Activated CD8-positive, alpha-beta memory T cell treated with anti-CD3 and anti-CD28 coated beads for 1 hour (primary cell): Measurements from ENCODE around the gene MIA.
"Not testable (repeated sequence)": the region's sequence is repeated elsewhere in the genome, so short reads cannot be mapped to it uniquely, and the experiment has no call there.

Source experiments
- DNase-seq, 2 donors: peaks; one replicate each; pipeline ENCODE4 v3.0.0-alpha.2; 2020; ENCODE audit warnings: low read depth in 1 of 2; ENCODE audit errors: extremely low read depth in 1 of 2

The MIA gene

DNA sequence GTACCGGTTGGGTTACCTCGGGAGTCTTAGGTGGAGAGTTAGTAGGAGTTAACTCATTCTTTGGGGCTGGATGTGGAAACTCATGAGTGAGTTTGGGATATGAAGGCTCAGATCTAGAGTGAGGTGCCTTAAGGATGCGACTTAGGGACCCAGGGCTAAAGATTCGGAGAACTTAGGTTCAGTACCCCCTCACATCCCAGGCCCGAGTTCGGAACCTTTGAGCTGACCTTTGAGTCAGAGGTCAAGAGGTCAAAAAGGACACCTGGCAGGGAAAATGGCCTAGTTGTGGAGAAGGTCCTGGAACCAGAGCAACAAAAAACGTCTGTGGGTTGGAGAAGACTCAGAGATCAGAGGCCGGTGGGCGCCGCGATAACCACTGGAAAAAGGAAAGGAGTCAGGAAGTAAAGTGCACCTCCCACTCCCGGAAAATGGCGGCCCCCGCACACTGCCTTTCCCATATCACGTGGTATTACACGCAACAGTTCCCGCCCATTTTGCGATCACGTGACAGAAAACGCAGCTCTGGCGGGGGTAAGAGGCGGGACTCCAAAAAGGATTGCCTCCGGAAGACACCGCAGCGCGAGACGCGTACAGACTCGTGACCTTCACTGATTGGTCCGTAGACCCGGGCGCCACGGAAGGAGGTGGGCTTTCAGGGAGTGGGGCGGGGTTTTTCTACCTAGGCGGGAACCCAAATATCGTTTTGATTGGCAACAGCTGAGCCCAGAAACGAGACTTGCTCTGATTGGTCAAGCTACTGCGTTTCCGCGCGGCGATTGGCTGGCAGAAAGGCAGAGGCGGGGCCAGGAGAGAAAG, 25.1 kb upstream of the MIA start, which contains the start of gene ACTMAP:
ACTMAP (minus strand) TSS at position 420 of the 816 bp plus-strand sequence. CDS start 674 bp downstream, outside the sequence.
- DNase-seq: peak; percentile 97 to 100

DNA sequence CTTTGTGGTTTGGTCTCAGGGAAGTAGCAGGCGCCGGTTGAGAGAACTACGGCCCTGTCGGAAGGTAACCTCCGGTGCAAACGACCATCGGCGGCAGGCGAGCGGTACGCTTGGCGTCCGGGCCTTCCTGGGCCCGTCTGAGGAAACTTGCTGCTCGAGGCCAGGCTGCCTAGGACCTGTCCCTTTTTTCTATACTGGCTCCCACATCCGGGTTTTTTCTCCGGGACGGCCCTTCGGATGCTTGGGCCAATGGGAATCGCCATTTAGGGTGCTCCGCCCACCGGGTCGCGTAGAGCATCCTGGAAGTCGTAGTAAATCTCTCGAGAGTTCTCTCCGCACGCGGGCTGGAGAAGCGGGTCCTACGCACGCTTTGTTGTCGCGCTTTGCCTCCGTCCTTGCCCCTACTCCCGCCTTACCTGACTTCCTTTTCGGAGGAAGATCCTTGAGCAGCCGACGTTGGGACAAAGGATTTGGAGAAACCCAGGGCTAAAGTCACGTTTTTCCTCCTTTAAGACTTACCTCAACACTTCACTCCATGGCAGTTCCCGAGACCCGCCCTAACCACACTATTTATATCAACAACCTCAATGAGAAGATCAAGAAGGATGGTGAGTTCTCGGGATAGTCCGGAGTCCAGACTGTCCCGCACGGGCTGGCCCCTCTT, 24.3 kb upstream of the MIA start, which contains the start of gene SNRPA:
SNRPA (plus strand) TSS at position 330 of the 664 bp plus-strand sequence; CDS start at position 536, 206 bp downstream.
- peak; percentile 89 for DNase-seq

DNA sequence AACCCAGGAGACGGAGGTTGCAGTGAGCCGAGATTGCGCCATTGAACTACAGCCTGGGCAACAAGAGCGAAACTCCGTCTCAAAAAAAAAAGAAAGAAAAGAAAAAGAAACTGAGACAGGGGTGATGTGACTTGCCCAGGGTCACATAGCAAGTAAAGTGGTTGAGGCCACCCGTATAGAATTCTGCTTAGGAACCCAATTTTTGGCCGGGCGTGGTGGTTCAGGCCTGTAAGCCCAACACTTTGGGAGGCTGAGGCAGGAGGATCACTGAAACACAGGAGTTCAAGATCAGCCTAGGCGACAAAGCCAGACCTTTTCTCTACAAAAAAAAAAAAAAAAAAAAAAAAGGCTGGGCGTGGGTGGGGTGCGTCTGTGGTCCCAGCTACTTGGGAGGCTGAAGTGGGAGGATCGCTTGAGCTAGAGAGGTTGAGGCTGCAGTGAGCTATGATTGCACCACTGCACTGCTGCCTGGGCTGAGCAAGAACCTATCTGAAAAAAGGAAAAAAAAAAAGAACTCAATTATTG, 23.0 kb upstream of the MIA start:
- DNase-seq: no peak

DNA sequence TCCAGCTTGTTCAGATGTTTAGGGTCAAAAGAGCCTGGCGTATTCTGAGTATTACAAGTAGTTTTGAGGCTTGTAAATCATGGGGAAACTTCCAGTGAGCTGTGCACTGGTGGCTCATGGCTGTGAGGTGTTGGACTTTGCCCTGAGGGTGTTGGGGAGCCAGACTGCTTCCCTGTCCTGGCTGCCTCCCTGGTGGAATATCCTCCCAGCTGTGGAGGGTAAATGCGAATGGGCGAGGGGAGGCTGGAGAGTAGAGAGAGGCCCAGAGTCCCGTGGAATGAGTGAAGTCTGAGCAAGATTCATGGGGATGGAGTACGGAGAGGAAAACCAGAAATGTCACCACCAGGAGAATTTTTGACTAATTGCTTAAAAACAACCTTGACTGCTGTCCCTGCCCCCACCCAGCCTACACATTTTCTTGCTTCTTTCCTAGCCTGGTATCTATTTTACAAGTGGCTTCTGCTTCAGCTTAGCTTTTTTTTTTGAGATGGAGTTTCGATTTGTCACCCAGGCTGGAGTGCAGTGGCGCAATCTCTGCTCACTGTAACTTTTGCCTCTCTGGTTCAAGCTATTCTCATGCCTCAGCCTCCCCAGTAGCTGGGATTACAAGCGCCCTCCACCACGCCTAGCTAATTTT, 20.6 kb upstream of the MIA start:
- no peak for DNase-seq

DNA sequence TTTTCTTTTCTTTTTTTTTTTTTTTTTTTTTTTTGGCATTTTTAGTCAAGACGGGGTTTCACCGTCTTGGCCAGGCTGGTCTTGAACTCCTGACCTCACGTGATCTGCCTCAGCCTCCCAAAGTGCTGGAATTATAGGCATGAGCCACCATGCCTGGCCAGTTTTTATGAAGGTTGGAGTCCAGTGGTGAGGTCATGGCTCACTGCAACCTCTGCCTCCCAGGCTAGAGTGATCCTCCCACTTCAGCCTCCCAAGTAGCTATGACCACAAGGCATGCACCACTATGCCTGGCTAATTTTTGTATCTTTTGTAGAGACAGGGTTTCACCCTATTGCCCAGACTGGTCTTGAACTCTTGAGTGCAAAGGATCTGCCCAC, 20.1 kb upstream of the MIA start:
- DNase-seq: no peak

DNA sequence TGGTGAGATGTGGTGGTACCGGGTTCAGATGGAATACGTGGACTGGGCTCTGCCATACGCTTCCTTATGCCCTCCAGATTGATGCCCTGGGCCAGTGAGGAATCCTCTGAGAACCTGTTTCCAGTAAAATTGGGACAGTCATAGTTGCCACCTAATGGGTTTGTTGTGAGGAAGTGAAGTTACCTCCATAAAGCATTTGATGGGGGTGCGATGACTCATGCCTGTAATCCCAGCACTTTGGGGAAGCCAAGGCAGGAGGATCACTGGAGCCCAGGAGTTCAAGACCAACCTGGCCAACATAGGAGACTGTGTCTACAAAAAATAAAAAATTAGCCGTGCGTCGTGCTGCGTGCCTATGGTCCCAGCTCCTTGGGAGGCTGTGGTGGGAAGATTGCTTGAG, 19.5 kb upstream of the MIA start:
- DNase-seq: no peak

DNA sequence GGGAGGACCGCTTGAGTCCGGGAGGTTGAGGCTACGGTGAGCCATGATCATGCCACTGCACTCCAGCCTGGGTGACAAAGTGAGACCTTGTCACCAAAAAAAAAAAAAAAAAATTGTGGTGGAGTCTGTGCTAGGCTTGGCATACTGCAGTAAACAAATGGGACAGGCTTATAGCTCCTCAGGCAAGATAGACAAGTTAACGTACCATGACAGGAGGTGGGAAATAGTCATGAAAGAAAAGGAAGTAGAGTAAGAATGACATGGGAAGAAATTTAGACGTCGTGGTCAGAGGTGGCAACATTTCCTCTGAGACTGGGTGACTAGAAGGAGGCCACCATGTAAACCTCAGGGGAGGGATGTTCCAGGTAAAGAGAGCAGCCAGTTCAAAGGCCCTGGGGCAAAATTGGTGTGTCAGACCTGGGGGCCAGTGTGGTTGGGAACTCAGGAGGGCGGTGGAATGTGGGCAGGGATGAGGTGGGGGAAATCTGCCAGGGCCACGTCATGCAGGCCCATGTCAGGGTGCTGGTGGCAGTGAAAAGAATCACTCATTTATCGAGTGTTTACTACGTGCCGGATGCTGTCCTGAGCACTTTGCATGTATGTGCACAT, 18.7 kb upstream of the MIA start:
- no peak for DNase-seq

DNA sequence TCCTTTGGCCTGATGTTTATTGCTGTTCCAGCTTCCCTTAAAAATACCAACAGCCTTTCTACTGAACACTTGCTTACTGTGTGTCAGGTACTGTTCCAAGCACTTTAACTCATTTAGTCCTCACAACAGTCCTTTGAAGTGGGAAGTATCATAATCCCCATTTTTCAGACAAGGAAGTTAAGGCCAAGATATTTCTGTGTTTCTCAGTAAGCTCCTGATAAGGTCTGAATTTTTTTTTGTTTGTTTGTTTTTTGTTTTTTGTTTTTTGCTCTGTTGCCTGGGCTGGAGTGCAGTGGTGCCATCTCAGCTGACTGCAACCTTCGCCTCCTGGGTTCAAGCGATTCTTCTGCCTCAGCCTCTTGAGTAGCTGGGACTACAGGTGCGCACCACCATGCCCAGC, 16.8 kb upstream of the MIA start:
- no peak for DNase-seq

DNA sequence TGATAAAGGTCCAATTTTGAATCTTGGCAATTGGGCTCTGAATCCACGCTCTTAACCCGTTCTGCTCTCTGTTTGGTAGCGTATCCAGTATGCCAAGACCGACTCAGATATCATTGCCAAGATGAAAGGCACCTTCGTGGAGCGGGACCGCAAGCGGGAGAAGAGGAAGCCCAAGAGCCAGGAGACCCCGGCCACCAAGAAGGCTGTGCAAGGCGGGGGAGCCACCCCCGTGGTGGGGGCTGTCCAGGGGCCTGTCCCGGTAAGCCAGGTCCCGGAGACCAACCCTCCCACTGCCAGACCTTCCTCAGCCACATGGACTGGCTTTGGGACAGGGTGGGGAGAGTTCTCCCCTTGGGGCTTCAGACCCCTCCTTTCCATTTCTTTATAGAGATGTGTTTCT, 16.0 kb upstream of the MIA start:
- DNase-seq: no peak

DNA sequence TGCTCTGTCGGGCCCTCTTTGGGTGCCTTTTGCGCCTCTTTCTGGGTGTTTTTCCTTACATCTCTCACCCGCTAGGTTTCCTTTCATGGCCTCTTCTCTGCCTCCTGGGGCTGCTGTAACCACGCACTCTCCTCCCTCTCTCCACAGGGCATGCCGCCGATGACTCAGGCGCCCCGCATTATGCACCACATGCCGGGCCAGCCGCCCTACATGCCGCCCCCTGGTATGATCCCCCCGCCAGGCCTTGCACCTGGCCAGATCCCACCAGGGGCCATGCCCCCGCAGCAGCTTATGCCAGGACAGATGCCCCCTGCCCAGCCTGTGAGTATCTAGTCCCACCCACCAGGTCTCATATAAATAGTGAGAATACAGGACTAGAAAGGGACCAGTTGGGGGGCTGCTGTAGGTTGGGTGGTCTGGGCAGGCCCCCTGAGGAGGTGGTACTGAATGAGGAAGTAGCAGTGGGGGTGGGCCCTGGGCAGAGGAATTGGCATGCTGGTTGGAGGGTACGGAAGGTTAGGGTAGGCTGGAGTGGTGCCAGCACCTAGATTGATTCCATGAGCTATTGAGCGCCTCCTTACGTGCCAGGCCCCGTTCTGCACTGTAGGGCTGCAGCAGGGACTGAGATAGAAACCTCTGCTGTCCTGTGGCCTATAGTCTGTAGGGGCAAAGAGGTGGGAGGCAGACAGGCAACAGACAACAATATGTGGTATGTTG, 12.4 kb upstream of the MIA start:
- no peak for DNase-seq

DNA sequence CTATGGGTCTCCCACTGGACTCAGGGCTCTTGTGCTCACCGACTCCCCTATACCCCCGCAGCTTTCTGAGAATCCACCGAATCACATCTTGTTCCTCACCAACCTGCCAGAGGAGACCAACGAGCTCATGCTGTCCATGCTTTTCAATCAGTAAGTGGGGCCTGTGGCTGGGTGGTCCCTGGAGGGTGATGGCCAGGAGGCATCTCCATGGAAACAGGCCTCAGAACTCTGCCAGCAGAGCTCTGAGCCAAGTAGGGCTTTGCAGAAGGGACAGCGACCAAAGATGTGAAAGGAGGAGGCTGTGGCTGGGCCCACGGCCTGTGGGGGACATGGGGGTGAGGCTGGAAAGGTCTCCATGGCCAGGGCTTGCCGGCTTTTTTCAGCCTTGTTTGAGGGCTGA, 11.8 kb upstream of the MIA start:
- no peak for DNase-seq

DNA sequence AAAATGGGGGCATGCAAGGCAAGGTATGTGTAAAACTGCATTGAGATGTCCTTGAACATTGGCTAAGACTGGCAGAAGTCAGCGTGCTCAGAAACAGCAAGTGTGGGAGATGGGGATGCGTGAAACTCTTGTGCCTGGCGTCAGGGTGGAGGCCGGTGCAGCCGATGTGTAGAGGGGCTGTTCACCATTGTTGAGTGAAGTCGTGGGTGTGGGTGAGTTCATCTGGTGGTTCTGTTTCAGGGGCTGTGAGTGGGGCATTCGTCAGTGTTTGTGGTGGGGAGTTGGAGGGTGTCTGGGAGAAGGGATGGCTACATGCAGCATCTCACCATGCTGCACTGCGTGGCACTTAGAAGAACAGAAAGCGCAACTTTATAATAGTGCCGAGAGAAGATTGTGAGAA, 11.4 kb upstream of the MIA start:
- DNase-seq: no peak

DNA sequence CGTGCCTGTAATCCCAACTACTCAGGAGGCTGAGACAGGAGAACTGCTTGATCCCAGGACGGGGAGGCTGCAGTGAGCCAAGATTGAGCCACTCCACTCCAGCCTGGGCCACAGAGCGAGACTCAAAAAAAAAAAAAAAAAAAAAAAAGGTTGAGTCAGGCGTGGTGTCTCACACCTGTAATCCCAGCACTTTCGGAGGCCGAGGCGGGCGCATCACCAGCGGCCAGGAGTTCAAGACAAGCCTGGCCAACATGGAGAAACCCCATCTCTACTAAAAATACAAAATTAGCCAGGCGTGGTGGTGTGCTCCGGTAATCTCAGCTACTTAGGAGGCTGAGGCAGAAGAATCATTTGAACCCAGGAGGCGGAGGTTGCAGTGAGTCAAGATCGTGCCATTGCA, 8.9 kb upstream of the MIA start:
- not testable (repeated sequence) for DNase-seq

DNA sequence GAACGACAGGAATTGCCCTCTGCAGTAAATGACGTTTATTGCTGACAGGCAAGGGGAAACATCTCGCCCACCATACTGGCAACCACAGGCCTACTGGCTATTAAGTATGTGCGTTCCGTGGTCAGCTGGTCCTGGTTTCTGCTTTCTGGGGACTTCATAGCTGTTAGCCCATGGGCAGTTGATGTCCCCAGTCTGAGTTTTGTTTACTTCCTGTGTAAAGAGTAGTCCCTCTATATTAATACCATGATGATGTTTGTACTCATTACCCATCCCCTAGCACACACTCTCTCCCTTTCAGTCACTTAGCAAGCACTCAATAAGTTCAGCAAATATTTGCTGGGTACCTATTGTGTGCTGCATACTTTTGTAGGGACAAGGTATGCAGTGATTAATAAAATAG, 6.5 kb upstream of the MIA start:
- DNase-seq: no peak

DNA sequence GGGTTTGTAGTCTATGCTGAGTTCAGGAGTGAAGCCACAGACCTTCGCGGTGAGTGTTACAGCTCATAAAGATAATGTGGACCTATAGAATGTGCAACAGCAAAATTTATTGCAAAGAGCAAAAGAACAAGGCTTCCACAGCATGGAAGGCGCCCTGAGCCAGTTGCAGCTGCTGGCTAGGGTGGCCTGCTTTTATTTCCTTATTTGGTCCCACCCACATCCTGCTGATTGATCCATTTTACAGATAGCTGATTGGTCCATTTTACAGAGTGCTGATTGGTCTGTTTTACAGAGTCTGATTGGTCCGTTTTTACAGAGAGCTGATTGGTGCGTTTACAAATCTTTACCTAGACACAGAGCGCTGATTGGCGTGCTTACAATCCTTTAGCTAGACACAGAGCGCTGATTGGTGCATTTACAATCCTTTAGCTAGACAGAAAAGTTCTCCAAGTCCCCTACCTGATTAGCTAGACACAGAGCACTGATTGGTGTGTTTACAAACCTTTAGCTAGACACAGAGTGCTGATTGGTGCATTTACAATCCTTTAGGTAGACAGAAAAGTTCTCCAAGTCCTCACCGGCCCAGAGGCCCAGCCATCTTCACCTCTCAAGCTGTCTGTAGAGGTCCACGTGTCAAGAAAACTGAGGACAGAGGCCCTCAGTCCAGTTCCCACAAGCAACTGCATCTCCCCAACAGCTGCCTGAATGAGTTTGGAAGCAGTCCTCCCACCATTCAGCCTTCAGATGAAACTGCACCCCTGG, 4.0 kb upstream of the MIA start:
- not testable (repeated sequence) for DNase-seq

DNA sequence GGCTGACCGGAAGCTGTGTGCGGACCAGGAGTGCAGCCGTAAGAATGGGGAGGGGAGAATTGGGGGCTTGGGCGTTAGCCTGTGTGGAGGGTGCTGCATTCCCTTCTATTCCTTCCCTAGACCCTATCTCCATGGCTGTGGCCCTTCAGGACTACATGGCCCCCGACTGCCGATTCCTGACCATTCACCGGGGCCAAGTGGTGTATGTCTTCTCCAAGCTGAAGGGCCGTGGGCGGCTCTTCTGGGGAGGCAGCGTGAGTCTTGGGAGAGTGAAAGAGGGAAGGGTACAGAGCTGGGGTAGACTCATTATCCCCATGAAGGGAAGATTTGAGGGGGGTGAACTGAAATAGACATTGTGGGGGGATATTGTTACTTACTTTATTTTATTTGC, 306 bp downstream of the MIA start:
- no peak for DNase-seq

DNA sequence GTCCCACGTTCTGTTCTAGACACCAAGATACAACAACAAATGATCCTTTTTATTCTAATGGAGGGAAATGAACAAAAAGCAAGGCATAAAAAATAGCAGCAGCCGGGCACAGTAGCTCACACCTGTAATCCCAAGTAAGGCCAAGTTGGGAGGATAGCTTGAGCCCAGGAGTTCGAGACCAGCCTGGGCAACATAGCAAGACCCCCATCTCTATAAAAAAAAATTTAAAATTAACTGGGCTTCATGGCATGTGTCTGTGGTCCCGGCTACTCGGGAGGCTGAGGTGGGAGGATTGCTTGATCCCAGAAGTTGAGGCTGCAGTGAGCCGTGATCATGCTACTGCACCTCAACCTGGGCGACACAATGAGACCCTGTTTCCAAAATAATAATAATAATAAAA, 1.0 kb downstream of the MIA start:
- DNase-seq: no peak

DNA sequence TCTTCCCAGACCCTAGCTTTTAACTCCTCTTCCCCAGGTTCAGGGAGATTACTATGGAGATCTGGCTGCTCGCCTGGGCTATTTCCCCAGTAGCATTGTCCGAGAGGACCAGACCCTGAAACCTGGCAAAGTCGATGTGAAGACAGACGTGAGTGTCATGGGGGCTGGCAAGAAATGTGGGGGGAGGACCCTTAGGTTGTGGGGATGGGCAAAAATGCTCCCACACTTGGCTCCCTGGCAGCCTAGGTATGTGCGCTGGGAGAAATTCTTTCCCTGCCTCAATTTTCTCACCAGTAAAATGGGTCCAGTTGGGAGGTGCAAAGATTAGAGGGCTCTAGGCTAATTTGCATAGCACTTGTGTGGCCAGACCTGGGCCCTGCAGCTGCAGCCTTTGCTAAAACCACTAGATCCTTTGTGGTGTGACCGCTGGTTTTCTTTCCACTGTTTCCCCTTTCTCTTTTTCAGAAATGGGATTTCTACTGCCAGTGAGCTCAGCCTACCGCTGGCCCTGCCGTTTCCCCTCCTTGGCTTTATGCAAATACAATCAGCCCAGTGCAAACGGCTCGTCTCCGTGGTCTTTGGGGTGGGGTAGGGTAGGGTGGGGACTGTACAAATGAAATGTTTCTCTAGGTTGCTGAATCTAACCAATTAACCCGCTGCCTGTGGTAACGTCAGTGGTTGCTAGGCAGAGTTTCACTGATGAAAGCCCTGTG, 1.8 kb downstream of the MIA start:
- DNase-seq: peak; percentile 68 to 74

DNA sequence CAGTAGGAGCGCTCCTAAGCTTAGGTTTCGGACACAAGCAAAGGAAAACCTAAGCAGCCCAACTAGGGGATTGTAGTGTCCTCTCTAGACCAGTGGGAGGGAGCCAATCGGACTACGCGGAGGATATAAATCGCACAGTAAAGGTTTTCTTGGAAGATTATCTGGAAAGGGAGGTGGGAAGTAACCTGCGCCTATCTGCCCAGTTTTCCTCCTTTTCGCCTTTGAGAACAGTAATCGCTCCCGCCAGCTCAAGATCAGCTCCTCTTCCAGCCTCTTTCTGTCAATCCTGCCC, 2.3 kb downstream of the MIA start:
- DNase-seq: no peak
